ENCODE data around the gene GREB1L.

GRCh38 chr18:21192308-21192624 is 49.8 kb upstream of the GREB1L start:
- TF ChIP-seq CTCF (IDR thresholded peaks at IDR 0.05; ENCODE audit: insufficient read depth, low read length): no peak
- no peak for TF ChIP-seq POLR2AphosphoS5 (IDR thresholded peaks at IDR 0.05; ENCODE audit: low read depth)
- TF ChIP-seq GABPA (IDR thresholded peaks at IDR 0.05; ENCODE audit: low read depth): no peak
- no peak for TF ChIP-seq REST (IDR thresholded peaks at IDR 0.05; ENCODE audit: insufficient replicate concordance, low read depth)

All from HL-60 (cell line).